Inferior parietal cortex (tissue), 1 donor: ENCODE measurements around the gene CYBRD1.

Experiments
- DNase-seq: peaks from one replicate; pipeline ENCODE4 v3.0.0-alpha.2; 2016; ENCODE audit errors: extremely low spot score

The CYBRD1 gene

DNA sequence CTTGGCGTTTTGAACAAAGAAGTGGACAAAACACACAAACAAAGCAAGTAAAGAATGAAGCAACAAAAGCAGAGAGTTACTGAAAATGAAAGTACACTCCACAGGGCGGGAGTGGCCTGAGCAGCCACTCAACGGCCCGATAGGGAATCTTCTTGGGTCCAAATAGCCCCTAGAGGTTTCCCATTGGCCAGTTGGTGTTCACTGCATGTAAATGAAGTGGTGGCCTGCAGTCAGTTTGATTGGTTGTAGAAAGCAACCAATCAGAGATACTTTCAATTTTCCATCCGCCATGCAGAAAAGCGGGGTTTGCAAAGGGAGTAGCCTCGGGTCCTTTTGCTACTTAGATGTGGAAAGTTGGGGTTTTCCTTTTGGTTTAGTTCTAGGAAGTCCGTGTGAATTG lies 31.6 kb downstream of the CYBRD1 start:
- DNase-seq, result no peak

DNA sequence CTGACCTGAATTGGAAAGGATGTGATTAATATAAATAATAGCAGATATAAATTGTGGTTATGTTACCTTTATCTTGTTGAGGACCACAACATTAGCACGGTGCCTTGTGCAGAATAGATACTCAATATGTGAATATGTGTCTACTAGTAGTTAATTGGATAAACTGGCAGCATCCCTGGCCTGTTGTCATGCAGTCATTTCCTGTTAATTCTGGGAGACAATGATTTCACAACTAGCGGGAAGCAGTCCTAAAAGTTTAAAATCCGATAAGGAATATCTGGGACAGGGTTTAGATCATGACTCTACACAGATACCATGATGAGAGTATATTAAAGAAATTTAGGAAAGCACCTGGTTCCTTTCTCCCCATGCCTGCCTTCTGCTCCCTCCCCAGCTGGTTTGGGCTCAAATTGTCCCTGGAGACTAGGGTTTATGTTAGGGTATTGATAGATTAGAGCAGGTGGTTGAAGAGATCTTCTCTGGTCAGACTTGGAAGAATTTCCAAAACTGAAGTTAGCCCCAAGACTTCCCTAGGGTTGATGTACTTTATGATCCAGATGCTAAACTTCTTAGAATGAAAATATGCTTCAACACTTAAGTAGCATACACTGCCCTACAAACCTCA lies 32.8 kb downstream of the CYBRD1 start:
- DNase-seq, result no peak

DNA sequence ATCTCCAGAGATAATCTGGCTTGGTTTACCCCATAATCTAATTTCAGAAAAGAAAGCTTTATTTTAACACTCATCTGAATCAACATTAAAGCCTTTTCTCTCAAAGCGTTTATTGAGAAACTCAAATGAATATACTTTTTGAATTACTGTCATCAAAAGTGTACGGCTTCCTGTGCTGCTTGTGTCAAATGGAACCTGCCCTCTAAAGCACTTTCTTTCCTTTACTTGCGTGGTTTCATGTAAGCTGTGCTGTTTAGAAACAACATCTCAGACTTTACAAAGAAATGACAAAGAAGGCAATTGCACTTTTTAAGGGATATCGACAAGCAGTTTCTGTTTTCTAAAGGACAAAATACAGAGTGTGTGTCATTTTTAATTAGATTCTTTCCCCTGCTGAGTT lies 35.1 kb downstream of the CYBRD1 start:
- no peak for DNase-seq

DNA sequence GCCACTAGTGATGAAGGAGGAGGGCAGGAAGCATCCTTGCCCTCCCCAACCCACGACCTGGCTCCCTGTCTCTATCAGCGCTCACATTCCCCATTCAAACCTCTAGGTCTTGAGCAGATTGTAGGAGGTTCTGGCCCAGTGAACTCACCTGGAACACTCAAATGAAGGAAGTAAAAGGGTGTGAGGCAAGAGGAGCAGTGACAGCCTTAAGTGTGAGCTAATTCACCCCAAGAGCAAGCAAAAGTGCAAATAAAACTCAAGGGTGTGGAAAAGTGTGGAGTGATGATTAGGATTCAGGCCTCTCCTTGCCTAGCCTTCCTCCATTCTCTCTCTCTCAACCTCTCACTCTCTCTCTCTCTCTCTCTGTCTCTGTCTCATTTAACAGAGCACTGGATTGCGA lies 41.0 kb downstream of the CYBRD1 start:
- DNase-seq, result no peak

DNA sequence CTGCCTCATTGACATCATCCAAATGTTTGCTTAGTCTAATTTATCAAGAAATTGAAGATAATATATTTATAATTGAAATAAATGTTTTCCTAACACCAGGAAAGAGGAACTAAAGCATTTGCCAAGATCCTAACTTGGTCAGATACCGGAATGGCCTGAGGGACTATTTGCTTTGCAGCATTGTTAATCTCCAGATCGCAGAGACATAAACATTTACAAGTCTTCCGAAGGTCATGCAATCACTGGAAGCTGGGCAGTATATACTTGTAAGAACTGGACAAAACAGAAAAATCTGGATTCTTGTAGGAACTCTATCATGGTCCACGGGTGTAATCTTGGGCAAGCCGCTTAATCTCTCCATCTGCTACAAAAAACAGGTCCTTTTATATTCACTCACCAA lies 42.2 kb downstream of the CYBRD1 start:
- DNase-seq, result no peak

DNA sequence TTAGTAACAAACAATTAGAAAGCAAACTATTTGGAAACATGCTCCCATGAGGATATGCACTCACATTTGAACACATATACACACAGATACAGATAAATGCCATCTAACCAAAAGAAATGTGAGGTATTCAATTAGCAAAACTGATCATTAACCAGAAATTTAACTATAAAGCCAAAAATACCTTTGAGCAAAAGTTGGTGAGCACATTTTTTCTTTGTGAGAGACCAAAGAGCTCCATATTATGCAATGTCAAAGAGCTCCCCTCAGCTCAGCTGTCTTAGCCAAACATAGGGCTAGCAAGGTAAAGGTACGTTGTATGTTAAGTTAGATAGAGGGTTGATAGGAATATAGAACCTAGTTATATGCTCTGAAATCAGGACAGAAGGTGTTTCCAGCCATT lies 43.8 kb downstream of the CYBRD1 start:
- no peak for DNase-seq

DNA sequence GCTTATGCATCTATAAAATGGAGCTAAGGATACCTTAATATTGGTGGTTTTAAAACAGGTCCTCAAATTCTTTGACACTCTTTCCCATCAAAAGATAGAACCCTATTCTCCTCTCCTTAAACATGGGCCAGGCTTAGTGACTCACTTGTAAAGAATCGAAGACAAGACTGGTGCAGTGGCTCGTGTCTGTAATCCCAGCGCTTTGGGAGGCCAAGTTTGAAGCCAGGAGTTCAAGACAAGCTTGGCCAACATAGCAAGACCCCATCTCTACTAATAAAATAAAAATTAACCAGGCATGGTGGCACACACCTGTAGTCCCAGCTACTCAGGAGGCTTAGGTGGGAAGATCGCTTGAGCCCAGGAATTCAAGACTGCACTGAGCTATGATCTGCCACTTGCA lies 44.5 kb downstream of the CYBRD1 start:
- no peak for DNase-seq

DNA sequence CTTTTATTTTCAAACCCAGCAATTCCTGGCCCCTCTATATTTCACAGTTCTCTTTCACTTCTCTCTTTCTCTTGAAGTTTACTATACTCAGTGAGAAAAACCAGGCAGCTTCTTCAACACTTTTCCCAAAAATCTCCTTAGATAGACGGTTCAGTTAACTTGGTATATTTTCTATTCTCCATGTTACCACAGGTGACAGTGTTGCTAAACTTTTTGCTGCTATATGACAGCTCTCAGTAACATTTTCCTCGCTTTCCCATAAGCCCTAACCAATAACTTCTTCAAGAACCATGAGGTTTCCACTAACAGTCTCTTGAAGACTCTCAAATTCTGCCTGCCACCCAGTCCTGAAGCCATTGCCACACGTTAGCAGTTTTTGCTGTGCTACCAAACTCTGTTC lies 45.8 kb downstream of the CYBRD1 start:
- DNase-seq, result no peak

DNA sequence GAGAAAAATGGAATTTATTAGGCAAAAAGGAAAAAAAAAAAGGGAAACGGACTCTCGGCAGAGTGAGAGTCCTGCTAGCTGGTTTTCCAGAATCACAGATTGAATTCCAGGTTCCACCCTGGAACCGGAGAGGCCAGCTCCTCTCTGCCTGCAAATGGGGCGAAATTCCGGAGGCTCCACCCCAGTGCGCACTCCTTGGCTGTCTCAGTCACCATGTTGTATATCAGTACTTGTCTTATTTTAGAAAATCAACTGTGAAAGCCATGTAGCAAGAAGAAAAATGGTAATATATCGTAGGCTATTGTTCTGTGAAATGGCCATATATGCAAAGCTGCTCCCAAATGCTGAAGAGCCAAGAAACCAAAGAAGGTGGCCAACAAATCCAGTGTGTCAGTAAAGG lies 49.4 kb downstream of the CYBRD1 start:
- no peak for DNase-seq

DNA sequence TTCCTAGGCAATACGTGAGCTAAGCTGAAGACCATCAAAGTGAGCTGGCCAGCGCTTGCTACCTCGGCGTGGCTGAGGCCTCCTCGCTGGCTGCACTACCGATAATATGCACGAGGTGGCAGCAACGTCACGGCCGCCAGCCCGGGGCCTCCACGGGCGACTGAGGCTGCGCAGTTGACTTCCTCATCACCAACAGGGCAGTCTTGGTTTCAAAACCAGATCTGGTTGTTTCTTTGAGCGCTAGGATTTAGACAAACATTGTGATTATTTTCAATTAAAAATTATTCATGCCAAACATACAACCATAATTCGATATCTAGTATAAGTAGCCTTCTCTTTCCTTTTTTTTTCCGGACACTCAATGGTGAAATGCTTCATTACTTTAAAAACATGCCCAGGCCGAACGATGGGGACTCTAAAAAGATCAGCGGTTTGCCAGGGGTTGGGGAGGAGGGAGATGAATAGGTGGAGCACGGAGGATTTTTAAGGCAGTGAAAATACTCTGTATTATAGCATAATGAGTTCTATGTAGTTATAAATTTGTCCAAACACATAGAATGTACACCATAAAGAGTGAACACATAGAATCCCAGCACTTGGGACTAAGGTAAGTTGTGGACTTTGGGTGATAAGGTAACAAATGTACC lies 52.0 kb downstream of the CYBRD1 start:
- peak; percentile 78 for DNase-seq

DNA sequence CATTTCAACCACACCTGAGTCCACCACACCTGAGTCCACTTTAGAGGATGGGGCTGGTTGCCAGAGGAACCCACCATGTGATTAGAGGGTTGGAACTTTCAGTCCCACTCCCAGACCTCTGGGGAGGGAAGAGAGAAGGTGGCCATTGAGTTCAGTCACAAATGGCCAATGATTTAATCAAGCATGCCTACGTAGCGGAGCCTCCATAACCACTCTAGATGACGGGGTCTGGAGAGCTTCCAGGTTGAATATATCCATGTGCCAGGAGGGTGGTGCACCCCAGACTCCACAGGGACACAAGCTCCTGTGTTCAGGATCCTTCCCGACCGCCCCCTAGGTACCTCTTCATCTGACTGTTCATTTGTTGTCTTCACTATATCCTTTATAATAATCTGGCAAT lies 53.3 kb downstream of the CYBRD1 start:
- no peak for DNase-seq

DNA sequence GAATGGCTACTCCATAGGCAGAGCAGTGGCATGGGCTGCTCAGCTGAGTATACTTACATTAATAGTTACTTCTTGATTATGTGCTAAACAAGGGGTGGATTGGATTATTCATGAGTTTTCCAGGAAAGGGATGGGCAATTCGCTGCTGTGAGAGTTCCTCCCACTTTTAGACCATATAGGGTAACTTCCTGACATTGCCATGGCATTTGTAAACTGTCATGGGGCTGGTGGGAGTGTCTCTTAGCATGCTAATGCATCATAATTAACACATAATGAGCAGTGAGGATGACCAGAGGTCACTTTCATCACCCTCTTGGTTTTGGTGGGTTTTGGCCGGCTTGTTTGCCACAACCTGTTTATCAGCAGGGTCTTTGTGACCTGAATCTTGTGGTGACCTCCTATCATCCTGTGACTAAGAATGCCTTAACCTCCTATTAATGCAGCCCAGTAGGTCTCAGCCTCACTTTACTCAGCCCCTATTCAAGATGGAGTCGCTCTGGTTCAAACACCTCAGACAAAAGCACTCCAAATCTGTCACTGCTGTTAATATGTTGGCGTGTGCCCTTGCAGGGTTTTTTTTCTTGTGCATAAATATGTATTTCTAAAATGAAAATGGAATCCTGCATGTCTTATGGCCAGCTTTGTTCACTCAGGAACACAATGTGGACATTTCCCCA lies 56.0 kb downstream of the CYBRD1 start:
- no peak for DNase-seq

DNA sequence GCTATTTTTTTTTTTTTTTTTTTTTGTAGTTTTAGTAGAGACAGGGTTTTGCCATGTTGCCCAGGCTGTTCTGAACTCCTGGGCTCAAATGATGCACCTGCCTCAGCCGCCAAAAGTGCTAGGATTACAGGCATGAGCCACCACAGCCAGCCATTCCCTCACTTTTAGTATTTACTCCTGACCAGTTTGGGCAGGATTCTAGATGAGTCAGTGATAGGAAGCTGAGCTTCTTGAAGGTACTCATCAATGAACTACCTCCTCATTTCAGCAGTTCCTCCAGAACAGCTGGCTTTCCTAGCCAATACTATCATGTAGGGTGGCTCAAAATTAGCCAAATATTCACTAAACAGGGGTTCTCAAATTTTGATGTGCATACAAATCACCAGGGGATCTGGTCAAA lies 57.2 kb downstream of the CYBRD1 start:
- DNase-seq, result no peak

DNA sequence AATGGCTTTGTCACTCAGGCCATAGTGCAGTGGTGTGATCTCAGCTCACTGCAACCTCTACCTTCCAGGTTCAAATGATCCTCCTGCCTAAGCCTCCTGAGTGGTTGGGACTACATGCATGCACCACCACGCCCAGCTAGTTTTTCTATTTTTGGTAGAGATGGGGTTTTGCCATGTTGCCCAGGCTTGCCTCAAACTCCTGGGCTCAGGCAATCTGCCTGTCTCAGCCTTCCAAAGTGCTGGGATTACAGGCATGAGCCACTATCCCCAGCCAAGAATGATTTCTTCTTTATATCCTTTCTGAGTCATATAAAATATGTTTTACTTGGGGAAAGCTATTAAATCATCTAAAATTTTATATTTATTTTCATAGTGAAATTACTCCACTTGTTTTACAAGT lies 61.3 kb downstream of the CYBRD1 start:
- no peak for DNase-seq

DNA sequence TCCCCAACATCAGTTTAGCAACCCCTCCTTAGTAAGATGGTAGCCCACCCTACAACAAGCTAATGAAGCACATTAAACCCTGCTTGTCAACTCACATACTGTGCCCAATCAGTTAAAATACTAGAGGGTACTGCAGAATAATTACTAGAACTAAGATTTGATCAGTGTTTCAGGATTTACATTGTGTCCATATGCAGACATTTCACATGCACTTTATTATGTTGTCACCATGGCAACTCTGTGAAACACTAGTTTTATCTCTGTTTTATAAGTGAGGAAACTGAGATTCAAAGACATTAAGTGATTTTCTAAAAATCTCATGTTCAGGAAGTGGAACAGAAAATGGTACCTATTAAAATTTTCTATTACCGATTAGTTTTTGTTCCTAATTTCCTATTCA lies 61.7 kb downstream of the CYBRD1 start:
- DNase-seq, result no peak

DNA sequence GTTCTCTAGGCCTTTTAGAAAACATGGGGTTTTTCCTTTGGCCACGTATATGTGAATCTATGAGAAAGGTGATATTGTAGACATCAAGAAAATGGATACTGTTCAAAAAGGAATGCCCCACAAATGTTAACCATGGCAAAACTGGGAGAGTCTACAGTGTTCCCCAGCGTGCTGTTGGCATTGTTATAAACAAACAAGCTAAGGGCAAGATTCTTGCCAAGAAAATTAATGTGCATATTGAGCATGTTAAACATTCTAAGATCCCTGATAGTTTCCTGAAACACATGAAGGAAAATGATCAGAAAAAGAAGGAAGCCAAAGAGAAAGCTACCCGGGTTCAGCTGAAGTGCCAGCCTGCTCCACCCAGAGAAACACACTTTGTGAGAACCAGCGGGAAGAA lies 64.9 kb downstream of the CYBRD1 start:
- no peak for DNase-seq

DNA sequence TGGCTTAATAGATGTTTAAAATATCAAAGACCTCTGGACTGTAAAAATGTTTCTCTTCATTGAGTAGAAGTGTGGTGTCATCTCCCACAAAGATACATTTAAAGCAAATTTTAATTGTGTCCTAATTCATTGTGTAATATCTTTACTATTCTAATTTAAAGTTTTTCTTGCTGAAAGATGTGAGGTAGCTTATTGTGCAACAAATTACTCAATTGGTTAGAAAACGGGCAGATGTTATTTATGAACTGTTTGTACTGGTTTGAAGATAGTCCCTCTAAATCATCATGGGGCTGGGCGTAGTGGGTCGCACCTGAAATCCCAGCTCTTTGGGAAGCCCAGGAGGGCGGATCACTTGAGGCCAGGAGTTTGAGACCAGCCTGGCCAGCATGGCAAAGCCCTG lies 65.3 kb downstream of the CYBRD1 start:
- DNase-seq, result no peak

DNA sequence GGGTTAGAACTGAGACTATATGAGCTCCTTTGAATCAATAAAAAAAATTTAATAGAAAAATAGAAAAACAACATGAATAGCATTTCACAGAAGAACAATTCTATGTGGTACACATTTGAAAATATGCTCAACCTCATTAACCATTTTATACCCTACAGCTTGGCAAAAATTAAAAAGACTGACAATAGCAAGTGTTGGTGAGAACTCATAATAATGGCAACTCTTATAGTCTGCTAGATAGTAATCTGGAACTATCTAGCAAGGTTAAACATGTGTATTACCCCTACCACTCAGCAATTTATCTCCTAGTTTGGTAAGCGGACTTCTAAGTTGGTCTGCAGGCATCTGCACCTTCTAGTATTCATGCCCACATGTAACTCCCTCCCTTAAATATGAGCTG lies 67.8 kb downstream of the CYBRD1 start:
- DNase-seq, result no peak

DNA sequence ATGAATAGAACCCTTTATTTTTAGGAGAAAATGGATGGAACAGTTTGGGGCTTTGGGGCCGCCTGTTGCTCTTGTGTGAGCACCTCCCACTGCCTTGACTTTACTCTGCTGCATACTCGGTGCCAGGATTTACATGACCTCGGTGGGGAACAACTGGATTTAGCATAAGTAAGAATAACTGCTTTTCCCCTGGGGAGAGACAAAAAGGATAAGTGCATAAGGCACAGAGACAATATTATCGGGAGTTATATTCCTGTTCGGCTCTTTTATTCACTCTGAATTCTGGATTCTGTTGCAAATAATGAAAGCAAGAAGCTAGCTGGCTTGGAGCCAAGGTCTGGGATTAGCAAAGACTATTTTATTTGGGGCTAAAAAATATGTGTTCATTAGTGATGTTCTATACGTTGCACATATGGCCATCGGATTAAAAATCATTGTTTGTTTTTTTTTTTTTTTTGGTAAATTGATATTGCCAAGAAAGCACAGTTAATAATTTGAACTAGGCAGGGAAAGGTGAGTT lies 69.8 kb downstream of the CYBRD1 start:
- DNase-seq, result no peak

DNA sequence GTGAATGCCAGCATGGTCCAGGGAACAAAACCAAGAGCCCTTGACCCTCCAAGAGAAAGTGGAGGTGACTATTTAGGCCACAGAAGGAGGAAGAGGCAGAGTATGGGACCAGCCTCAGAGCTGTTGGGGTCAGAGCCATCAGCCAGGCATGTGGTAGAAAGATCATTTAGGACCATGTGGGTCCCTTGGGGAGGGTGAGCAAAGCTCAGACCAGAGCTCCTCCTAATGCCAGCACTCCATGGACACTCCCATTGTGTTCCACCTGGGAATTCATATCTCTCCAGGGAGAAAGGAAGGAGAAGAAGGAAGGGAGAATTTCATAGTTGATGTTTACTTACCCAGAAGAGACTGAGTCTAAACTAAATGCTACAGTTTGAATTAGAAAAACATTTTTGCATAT lies 73.2 kb downstream of the CYBRD1 start:
- DNase-seq, result no peak

DNA sequence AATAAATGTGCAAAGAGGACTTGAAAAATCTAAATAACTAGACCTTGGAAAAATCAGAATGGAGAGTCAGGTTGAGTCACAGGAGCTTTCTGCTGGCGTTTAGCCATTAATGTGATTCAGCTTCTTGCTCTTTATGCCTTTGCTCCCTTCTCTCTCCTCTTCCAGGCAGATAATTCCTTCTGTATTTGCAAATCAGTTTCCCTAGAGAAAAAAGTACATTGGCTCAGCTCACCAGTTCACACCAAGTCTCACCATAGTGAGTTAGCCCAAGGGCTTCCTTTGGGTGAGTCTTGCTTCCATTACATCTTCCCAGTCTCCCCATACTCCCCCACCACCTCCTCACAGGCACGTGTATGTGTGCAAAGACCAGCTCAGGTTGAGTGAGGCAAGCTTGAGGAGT lies 73.6 kb downstream of the CYBRD1 start:
- DNase-seq, result no peak

DNA sequence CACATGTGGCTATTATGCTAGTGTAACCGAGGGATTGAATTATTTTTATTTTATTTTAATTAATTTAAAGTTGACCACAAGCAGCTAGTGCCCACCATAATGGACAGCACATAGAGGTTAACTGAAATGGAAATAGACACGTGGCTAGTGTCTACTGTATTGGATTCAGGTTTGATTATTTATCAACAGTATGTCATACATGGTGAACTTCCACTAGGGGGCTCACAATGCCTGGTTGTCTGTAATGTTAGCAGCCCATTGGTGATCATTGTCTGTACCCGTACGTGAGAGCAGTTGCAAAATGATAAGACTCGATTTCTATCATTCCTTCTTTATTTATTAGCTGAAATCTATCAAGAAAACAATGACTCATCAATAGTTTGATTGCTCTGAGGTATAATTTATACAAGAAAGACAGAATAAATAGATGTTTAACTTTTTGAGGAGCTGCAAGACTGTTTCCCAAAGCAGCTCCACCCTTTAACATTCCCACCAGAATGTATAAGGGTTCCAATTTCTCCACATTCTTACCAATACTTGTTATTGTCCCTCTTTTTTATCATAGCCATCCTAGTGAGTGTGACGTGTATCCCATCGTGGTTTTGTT lies 76.5 kb downstream of the CYBRD1 start:
- peak; percentile 81 for DNase-seq

DNA sequence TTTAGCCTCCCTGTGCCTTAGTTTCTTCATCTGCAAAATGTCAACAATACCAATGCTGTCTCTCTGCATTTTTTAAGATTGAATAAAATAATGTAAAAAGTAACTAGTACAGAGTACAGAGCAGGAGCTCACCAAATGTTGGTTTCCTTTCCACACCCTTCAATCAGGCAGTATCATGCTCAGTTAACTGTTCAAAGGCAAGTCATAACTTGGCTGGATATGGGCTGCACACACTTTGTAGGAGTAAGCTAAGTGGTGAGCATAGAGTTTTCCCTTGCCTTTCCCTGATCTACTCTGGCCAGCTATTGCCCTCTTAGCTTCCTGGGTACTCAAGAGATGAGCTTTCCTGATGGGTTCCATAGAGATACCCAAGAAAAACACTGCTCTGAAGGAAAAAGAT lies 77.9 kb downstream of the CYBRD1 start:
- DNase-seq, result no peak
